BE2C (cell line): ENCODE results near the gene THRAP3.
A peak's percentile ranks its signal among the peaks of the same experiment; 100 is the strongest.

Source experiments
- DNase-seq: peaks from one replicate; pipeline ENCODE4 v3.0.0-alpha.2; 2020
- H3K27me3 ChIP-seq: fragments of 250-450 bp; sonication (Bioruptor Pico); 2 replicates; pipeline ENCODE4 v1.5.1; 2020; ENCODE audit warnings: mild to moderate bottlenecking
- H3K36me3 ChIP-seq: fragments of 250-450 bp; sonication (Bioruptor Pico); 2 replicates; pipeline ENCODE4 v1.5.1; 2020; ENCODE audit warnings: mild to moderate bottlenecking
- H3K4me1 ChIP-seq: fragments of 250-450 bp; sonication (Bioruptor Pico); 2 replicates; pipeline ENCODE4 v1.5.1; 2020
- H3K4me3 ChIP-seq: 2 replicates; pipeline ENCODE4 v1.5.1; 2011; ENCODE audit warnings: low read depth, low read length
- H3K9me3 ChIP-seq: fragments of 250-450 bp; sonication (Bioruptor Pico); 2 replicates; pipeline ENCODE4 v1.5.1; 2020
- CTCF ChIP-seq: IDR thresholded peaks from 2 replicates; pipeline ENCODE4 v1.5.1; 2012; ENCODE audit warnings: mild to moderate bottlenecking, low read depth, low read length

The THRAP3 gene

GRCh38 chr1:36330940-36331339, 106.7 kb downstream of the THRAP3 start:
- no peak for DNase-seq

GRCh38 chr1:36337830-36338229, 113.6 kb downstream of the THRAP3 start:
- Histone ChIP-seq H3K4me3 (no peak overlapping the region), H3K9me3 (no peaks in the 10 kb centered on the region), H3K27me3 (no peaks in the 10 kb centered on the region), H3K4me1 (no peaks in the 10 kb centered on the region), H3K36me3 (no peaks in the 10 kb centered on the region)
- DNase-seq: no peak
- TF ChIP-seq CTCF: no peak

More at GRCh38 chr1:36330940-36331339, 106.7 kb downstream of the THRAP3 start:
- TF ChIP-seq CTCF: no peak
- Histone ChIP-seq H3K4me1 (no peaks in the 10 kb centered on the region), H3K27me3 (no peaks in the 10 kb centered on the region), H3K9me3 (no peaks in the 10 kb centered on the region), H3K36me3 (no peaks in the 10 kb centered on the region), H3K4me3 (no peak overlapping the region)

- no peak for TF ChIP-seq CTCF
These were observed 115.0 kb downstream of the THRAP3 start for GRCh38 chr1:36339215-36339614.

GRCh38 chr1:36339615-36340014, 115.4 kb downstream of the THRAP3 start:
- Histone ChIP-seq H3K4me1 (no peaks in the 10 kb centered on the region), H3K27me3 (no peaks in the 10 kb centered on the region), H3K36me3 (no peaks in the 10 kb centered on the region), H3K4me3 (no peak overlapping the region), H3K9me3 (no peaks in the 10 kb centered on the region)
- no peak for DNase-seq
- TF ChIP-seq CTCF: no peak

More at GRCh38 chr1:36339215-36339614, 115.0 kb downstream of the THRAP3 start:
- no peaks in the 10 kb centered on the region for H3K4me1 ChIP-seq
- no peaks in the 10 kb centered on the region for H3K36me3 ChIP-seq
- no peak overlapping the region for H3K4me3 ChIP-seq
- H3K27me3 ChIP-seq: no peaks in the 10 kb centered on the region
- no peak for DNase-seq
- H3K9me3 ChIP-seq: no peaks in the 10 kb centered on the region

GRCh38 chr1:36341626-36342320, 117.5 kb downstream of the THRAP3 start:
- Histone ChIP-seq H3K9me3 (no peaks in the 10 kb centered on the region), H3K4me1 (no peaks in the 10 kb centered on the region), H3K36me3 (no peaks in the 10 kb centered on the region), H3K4me3 (no peak overlapping the region), H3K27me3 (no peaks in the 10 kb centered on the region)
- no peak for TF ChIP-seq CTCF
- DNase-seq: no peak

GRCh38 chr1:36342426-36343185, 118.4 kb downstream of the THRAP3 start:
- Histone ChIP-seq H3K4me1 (no peaks in the 10 kb centered on the region), H3K36me3 (no peaks in the 10 kb centered on the region), H3K4me3 (no peak overlapping the region), H3K9me3 (no peaks in the 10 kb centered on the region), H3K27me3 (no peaks in the 10 kb centered on the region)
- TF ChIP-seq CTCF: peak; percentile 62
- peak; percentile 57 for DNase-seq
